SHP77 (cell line): ENCODE results near the gene RPS6KA5.
"Not testable (repeated sequence)": the region's sequence is repeated elsewhere in the genome, so short reads cannot be mapped to it uniquely, and the experiment has no call there.

ENCODE experiments used
- DNase-seq, 2 experiments: peaks; one replicate each; lab custom pipeline; 2025; lab: John Stamatoyannopoulos, UW

Gene RPS6KA5

DNA sequence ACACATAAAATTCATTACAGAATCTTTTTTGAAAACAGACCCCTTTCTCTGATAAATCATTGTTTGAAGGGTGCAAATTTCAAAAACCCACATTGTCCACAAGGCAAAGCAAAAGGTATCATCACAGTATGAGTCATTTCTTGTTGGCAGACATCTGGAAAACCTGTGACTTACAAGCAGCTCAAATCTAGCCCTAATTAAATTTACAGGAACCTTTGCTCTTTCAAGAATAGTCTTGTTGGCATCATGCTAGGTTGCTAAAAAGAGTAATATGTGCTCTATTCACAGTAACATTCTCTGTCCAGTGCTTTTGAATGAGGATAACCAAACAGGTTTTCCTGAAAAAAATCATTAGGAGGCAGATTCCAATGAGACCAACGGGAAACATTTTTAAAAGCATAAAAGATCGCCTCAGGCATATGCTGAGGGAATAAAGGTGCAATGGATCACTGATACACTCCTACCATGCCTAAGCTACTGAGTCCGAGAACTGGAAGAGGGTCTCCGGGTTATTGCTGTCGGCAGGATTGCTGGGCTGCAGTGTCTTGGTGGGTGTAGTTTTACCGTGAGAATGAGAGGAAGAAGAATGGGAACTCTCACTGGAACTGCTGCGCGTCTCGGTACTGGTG is 188.7 kb downstream of the RPS6KA5 start:
- no peak for DNase-seq

DNA sequence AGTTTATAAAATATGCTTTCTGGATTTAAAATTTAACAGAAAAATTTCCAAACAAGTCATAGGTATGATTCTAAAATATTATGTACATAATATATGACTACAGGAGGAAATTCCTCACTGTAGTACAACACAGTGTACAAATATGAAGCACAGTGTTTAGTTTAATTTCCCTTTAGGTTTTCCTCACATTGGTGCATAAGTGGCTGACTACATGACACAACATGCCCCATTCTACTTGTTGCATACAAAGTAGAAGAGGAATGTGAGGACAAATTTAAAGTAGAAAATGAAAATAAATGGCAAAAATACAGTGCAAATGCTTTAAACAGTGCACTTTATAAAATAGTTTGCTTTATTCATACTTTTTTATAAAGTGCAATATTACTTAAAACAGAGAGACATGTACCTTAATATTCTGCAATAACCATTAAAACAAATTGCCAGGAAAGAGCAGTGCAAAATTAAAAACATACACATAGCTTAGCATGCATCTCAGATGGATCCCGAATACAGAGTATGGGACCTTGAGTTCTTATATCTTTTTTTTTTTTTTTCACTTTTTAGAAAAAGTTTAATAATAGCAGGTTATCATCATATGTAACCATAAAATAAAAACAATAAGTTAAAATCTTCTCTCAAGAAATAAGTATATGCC is 189.4 kb downstream of the RPS6KA5 start:
- no peak for DNase-seq

DNA sequence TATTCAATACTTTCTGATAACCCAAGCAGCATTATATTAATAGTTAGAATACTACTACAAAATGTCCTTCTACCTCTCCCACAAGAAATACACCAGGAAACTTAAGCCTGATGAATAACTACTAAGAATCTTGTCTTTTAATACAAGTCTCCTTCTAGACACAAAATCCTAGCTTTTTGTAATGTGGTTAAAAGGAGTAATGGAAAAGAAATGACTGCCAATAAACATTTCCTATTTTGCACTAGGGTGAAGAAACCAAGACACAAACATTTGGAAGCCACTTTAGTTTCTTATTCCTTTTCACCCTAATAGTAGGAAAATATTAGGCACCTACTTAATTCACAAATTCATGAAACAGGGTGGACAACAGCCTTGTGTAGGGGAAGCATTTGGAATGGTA is 192.9 kb downstream of the RPS6KA5 start:
- no peak for DNase-seq

DNA sequence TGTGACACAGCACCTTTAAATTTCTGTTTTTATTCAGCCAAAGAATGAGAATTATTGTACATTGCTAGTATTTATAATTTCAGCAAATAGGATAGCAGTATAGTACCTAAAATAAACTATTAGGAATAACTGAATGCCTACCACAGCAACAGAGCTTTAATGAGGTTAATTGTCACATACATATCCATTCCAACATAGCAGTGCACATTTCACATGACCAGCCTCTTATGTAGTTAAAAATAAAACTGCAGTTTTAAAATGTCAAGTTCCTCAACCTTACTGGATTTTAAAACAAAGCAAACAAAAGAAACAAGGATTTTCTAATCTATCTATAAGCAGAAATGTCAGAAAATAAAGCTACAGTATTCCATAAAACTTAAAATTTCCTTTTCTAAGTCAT is 193.6 kb downstream of the RPS6KA5 start:
- no peak for DNase-seq

DNA sequence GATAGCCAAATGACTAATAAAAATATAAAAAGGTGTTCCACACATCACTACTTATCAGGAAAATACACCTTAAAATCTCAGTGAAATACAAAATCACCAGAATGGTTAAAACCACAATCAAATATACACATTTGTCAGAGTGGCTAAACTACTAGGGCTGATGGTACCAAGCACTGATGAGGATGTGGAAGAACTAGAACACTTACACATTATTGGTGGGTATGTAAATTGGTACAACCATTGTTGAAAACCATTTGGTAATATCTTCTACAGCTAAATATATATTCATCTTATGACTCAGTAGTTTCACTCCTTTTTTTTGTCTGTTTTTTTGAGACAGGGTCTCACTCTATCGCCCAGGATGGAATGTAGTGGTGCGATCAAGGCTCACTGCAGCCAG is 195.7 kb downstream of the RPS6KA5 start:
- DNase-seq = no peak

DNA sequence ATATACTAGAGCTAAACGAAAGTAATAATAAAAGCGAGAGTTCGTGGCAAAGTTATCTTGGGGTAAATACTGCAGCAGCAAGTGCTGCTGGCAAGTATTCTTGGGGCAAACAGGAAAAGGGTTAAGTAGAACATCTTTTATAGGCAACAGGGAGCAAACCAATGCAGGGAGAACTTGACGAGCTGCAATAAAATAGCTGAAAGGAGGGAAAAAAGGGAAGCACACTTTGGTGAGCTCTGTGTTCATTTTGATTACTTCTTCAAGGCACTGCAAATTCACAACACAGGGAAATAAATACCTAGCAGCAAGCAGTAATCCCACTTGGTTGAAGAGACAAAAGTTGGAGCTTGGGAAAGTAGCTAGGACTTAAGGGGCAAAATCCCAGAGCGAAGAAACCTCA is 201.9 kb downstream of the RPS6KA5 start:
- no peak for DNase-seq

DNA sequence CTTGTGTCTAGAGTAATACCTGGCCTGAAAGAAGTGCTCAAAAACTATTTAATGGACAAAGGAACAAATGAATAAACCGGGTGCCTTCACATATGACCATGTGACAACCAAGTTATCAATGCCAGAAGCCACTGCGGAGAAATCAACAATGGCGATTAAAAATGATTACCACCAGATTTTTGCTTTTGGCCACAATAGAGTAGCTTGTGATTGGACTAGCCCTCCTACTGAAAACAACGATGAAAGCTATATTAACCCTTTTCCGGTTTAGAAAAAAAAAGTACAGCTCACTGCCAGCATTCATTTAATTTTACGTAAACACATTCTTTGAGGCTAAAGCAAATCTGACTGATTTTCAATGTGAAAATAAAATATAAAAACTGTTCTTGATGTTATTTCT is 202.6 kb downstream of the RPS6KA5 start:
- DNase-seq = no peak

DNA sequence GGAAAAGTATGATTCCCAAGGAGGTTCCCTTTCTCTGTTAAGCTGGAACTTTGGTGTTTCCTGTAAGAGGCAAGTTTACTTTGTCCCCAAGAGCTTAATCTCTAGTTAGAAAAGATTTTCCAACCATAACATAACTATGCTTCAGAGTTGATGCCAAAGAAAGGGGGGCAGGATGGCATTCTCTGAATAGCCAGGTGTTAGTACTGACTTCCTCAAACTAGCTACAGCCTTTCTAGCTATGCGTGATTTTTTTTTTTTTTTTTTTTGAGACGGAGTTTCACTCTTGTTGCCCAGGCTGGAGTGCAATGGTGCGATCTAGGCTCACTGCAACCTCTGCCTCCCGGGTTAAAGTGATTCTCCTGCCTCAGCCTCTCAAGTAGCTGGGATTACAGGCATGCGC is 204.3 kb downstream of the RPS6KA5 start:
- not testable (repeated sequence) for DNase-seq

DNA sequence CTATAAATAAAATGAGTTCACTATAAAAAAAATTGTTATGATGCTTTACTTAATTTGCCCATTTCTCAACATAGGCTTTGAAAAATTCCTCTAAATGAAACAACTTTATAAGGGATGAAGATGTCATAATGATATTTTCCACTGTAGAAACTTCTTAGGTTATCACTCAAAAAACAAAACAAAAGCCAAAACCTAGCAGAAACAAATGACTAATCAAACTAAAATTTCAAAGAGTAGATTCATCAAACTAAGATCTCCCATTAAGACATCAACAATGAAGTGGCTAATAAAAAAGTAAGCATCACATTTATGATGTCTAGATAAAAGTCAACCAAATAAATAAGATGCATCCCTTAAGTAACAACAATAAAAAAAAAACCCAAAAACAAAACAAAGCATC is 207.3 kb downstream of the RPS6KA5 start:
- DNase-seq = no peak

DNA sequence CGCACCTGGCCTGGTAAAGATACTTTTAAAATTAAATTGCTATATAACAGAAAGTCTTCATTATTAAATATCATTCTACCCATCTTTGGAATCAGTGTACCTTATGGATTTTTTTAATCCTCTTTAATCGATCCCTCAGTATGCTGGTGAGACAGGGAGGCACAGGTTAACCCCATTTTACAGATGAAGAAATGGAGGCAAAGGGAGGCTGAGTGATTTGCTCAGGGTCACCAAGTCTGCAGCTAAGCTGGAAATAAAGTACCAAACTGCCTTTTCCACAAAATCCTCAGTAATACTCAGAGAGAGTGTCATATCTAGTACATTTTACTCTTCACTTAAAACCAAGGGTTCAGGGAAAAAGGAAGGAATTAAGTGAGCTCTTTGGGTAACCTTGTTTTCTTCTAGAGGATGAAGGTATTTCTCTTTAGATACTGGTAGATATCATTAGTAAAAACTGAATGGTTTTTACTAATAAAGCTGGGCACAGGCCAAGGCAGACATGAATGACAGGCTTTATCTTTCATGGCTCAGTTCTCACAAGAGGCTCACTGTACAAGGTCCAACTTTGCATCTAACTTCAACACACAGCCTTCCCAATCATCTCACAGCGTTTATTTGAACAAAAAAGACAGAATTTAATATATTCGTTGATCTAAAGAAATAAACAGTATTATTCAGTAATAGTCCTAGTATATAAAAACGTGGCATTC is 209.0 kb downstream of the RPS6KA5 start:
- DNase-seq = no peak

DNA sequence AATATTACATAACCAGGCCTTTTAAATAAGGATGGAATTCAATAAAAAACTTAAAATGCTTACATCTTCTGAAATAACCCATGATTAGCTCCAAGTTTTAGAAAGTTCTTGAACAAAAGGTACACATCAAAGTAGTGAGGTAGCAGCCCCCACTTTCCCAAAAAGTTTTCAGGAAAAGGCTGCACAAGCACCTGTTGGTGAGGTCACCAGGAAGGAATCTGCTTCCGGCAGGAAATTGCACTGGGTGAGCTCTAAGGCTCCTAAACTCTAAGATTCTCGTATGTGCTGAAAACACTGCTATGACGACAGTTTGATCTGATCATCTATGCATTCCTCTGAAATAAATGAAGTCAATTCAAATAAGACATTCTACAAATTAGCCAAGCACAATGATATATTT is 210.0 kb downstream of the RPS6KA5 start:
- DNase-seq = no peak

DNA sequence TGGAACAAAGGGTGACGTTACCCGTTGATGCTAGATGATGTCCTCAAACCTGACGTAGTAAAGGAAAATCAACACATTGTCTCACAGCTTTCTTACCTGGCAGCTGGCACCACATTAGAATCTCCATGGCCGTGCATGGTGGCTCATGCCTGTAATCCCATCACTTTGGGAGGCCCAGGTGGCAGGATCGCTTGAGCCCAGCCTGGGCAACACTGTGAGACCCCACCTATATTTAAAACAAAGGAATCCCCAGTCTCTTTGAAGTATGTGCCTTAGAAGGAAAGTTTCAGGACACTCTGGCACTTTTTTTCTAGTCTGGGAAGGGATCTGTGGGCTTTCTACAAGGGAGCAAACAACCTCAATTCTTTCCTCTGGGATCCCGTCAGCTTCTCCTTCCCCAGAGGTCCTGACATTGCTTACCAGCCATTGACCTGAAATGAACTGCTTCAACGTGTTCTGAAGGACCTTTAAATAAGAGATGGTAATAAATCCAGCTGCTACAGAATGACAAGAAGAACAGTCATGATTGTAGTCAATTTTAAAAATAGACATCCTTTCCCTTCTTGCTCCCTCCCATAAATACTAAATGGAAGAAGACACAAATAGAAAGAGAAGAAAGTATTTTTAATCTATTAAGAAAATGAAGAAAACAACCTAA is 210.5 kb downstream of the RPS6KA5 start:
- DNase-seq = no peak

DNA sequence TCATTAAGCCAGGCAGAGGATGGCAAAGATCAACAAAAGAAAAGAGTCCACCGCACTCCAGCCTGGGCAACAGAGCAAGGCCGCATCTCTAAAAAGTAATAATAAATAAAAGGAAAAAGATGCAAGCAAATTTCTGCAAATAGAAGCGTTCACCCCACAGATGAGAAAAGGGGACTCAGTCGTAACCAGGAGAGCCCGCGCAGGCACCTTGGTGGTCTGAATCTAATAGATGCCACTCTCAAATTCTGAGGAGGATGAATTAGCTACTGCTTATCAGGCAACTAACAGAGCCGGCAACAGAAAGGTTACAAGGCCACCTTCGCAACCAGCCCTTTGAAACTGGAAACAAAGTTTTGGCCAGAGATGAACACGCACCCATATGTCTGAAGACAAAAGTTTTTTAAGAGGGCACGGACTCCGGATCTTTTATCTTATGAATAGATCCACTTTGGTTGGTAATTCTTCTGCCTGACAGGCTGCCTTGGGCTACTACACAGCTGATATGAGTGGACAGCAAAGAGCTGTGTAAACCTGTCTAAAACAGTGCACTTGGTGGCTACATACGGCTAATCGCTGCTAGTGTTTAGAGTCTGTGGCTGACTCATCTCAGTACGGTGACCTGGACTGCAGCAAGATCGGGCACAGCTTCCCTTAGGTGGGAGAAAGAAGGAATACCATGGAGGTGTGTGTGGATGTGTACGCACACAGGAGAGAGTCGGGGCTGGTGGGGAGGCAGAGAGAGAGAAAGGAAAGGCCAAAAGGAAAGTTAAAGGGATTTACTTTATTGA is 211.3 kb downstream of the RPS6KA5 start:
- no peak for DNase-seq

DNA sequence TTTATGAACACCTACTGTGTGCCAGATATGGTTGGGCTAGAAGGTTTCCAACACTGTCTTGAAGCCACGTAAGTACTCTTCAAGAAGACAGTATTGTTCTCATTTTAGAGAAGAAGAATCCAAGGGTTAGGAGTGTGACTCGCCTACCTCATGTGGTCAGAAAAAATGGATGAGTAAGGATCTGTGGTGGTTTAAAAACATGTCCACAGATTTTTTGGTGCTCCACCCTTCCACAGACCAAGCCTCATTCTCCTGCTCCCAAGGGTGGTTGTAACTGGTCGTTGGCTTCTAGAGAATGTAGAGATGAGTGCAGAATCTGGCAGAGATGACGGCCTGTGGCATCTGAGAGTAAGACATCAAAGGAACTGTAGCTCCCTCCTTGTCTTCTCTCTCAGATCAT is 213.9 kb downstream of the RPS6KA5 start:
- no peak for DNase-seq

DNA sequence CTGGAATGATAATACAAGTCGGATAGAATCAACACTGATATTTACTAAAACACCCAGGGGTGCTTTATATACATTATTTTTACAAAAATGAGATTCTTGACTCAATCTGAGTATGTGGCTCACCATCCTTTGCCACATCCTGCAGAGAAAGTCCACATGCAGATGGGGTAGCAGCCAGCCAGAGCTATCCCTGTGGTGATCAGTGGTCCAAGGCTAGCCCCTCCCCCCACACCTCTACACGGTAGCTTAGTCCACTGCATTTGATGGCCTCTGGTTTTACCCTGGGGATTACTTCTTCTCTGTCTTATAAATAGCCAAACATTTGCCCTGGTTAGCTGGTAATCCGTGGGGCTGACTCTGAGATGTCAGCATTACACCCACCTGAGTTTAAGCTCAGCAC is 216.1 kb downstream of the RPS6KA5 start:
- no peak for DNase-seq

DNA sequence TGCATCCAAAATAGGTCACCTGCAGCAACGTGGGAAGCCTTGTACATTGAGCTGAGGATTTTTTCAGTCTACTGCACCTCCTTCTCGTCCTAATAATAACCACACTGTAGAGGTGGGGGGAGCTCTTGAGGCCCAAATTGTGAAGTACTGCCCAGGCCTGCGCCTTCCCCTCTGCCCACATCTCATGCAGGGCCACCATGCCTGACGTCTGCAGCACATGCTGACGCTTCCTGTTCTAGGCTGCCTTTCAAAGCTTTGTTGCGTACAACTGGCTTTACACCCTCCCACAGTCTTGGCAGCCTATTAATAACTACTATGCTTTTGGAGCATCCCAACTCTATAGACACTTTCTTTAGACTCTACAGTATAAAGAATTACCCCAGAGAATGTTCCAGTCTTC is 217.7 kb downstream of the RPS6KA5 start:
- no peak for DNase-seq

DNA sequence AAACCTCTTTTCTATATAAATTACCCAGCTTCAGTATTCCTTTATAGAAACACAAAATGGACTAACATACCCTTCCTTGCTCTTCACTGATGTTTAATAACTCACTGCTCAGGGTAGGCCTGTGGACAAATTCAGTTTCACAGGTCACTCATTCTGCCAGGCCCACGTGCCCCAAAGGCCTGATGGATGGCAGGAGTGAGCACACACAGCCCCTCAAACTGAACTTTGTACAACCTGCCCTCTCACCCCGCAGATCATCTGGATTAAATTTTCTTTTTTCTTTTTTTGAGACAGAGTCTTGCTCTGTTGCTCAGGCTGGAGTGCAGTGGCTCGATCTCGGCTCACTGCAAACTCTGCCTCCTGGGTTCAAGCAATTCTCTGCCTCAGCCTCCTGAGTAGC is 219.8 kb downstream of the RPS6KA5 start:
- DNase-seq = not testable (repeated sequence)

DNA sequence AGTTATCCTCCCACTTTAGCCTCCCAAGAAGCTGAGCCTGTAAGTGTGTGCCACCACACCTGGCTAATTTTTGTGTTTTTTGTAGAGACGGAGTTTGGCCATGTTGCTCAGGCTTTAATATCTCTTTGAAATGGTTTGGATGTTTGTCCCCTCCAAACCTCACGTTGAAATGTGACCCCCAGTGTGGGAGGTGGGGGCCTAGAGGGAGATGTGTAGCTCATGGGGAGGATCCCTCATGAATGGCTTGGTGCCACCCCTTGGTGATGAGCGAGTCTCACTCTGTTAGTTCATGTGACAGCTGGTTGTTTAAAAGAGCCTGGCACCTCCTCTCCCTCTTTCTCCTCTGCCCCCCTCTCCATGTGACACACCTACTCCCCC is 220.6 kb downstream of the RPS6KA5 start:
- DNase-seq = no peak

DNA sequence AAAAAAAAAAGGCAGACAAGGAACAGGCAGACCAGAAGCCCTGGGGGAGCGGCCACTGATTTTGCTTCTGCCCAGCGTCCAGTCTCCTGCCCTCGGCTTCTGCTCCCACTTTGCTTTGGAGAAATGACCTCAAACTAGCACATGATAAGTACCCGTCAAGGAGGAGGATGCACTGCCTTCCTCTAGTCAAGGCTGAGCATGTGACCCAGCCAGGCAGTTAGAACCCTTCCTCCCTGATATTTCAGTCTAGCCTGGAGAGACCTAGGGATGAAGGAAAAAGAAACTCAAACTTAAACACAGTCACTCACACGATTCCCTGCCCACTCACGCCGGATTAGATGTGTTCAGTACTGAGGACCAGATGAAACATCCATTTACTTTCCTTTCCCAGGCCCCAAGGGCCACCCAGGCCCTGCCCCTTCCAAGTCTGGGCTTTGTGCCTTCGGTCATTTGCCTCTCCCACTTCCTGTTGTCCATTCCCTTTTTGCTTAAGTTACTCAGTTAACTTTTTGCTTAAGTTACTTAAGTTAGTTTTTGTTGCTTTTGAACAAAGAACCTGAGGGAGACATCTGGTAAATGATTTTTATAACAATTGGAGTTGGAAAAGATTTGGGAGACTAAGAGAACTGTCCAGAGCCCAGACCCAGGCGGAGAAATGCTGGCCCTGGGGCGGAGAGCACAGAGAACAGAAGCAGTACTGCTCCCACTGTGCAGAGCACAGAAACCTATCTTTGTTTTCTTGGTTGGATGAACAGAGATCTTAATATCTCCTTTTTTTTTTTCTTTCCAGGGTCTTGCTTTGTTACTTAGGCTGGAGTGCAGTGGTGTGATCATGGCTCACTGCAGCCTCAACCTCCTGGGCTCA is 221.2 kb downstream of the RPS6KA5 start:
- DNase-seq = no peak

DNA sequence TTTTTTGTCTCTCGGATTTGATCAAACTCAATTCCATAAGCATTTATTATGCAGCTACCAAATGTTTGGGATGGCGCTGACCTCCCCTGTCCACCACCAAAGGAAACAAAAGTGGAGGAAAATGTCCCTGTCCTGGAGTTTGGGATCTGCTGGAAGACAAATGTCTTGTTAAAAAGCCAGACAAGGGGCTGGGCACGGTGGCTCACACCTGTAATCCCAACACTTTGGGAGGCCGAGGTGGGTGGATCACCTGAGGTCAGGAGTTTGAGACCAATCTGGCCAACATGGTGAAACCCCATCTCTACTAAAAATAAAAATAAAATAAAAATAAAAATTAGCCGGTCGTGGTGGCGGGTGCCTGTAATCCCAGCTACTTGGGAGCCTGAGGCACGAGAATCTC is 221.9 kb downstream of the RPS6KA5 start:
- DNase-seq = not testable (repeated sequence)

DNA sequence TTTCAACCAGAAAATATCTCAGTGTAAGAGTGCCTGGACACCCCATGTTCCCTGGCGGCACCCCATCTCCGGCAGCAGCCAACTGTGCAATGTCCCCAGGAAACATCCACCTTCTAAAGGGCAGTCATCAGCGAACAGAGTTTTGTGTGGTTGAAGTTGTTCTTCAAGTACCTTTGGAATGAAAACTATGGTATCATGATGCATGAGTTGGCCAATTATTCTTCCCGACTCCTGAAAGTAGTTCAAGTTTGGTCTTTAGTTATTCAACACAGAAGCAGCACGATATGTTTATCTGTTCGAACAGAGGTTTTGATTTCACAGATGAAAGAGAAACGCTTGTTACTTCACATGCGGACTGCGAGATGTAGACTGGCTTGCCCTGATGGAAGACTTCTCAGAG is 223.1 kb downstream of the RPS6KA5 start:
- DNase-seq = no peak
